Measurements from ENCODE around the gene OR52A1.

The OR52A1 gene

DNA sequence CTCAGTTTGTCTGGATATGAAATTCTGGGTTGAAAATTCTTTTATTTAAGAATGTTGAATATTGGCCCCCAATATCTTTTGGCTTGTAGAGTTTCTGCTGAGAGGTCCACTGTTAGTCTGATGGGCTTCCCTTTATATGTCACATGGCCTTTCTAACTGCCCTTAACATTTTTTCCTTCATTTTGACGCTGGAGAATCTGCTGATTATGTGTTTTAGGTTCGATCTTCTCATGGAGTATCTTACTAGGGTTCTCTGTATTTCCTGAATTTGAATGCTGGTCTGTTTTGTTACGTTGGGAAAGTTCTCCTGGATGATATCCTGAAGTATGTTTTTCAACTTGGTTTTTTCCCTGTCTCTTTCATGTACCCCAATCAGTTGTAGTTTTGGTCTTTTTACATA lies 39.2 kb downstream of the OR52A1 start:
- no peak for DNase-seq
- H3K27me3 ChIP-seq, result no peaks in the 10 kb centered on the region
- H3K27ac ChIP-seq, result no peak overlapping the region
- H3K4me3 ChIP-seq, result no peak overlapping the region
- TF ChIP-seq, protein P1, sequence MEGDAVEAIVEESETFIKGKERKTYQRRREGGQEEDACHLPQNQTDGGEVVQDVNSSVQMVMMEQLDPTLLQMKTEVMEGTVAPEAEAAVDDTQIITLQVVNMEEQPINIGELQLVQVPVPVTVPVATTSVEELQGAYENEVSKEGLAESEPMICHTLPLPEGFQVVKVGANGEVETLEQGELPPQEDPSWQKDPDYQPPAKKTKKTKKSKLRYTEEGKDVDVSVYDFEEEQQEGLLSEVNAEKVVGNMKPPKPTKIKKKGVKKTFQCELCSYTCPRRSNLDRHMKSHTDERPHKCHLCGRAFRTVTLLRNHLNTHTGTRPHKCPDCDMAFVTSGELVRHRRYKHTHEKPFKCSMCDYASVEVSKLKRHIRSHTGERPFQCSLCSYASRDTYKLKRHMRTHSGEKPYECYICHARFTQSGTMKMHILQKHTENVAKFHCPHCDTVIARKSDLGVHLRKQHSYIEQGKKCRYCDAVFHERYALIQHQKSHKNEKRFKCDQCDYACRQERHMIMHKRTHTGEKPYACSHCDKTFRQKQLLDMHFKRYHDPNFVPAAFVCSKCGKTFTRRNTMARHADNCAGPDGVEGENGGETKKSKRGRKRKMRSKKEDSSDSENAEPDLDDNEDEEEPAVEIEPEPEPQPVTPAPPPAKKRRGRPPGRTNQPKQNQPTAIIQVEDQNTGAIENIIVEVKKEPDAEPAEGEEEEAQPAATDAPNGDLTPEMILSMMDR (IDR thresholded peaks at IDR 0.05), result no peak
- intact Hi-C loops (cut with DNase I; ENCODE audit: low total_unique reads), result no loop called here
- H3K4me1 ChIP-seq, result no peaks in the 10 kb centered on the region
- no peaks in the 10 kb centered on the region for H3K36me3 ChIP-seq
- no peaks in the 10 kb centered on the region for H3K9me3 ChIP-seq

DNA sequence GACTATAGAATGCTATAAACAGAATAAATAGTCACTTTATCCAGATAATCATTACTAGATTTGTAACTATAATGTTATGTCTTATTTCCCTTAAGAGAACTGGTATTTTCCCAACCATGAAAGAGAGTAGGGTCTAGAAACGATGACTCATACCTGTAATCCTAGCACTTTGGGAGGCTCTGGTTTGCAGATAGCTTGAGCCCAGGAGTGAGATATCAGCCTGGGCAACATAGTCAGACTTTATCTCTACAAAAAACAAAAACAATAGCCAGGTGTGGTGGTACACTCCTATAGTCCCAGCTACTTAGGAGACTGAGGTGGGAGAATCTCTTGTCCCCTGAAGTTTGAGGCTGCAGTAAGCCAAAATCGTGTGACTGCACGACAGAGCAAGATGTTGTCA lies 47.3 kb downstream of the OR52A1 start:
- H3K4me1 ChIP-seq, result no peaks in the 10 kb centered on the region
- H3K27me3 ChIP-seq, result no peaks in the 10 kb centered on the region
- H3K36me3 ChIP-seq, result no peaks in the 10 kb centered on the region
- no peaks in the 10 kb centered on the region for H3K9me3 ChIP-seq
- TF ChIP-seq, protein P1 (IDR thresholded peaks at IDR 0.05), result no peak
- intact Hi-C loops (cut with DNase I; ENCODE audit: low total_unique reads), result no loop called here
- no peak for DNase-seq
- H3K4me3 ChIP-seq, result no peak overlapping the region
- no peak overlapping the region for H3K27ac ChIP-seq

DNA sequence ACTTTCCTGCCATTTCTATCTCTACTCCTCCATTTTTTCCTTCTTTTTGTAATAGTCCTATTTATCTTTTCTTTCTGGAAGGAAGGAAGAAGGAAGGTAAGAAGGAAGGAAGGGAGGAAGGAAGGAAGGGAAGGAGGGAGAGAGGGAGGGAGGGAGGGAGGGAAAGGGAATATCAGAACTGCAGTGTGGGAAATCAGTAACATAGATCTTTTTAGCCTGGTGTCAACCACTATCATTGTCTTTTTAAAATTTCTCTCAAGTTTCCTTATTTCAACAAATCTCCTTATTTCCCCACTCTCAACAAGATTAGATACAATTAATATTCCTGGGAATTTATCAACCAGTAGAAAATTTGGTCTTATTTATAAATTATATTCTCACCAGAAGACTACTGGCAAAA lies 51.5 kb downstream of the OR52A1 start:
- intact Hi-C loops (cut with DNase I; ENCODE audit: low total_unique reads), result no loop called here
- TF ChIP-seq, protein P1 (IDR thresholded peaks at IDR 0.05), result no peak
- no peaks in the 10 kb centered on the region for H3K36me3 ChIP-seq
- no peak for DNase-seq
- H3K9me3 ChIP-seq, result no peaks in the 10 kb centered on the region
- no peaks in the 10 kb centered on the region for H3K4me1 ChIP-seq
- H3K27me3 ChIP-seq, result no peaks in the 10 kb centered on the region
- no peak overlapping the region for H3K4me3 ChIP-seq
- no peak overlapping the region for H3K27ac ChIP-seq

DNA sequence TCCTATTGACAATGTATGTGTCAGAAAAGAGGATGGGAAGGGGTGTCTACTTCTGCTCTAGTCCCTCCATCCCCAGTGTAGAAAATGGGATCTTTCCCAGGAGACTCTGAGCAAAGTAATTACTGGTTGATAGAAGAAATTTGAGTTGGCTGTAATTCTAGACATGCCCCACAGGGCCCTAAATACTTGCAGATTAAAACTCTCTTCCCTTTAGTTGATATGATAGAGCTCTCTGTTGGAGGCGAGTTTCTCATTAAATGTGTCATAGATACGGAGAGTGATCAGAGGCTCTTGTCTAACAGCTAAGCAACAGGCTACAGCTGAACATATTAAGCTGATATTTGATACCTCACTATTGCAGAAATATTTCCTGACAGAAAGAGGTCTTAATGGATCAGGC lies 52.3 kb downstream of the OR52A1 start:
- H3K9me3 ChIP-seq, result no peaks in the 10 kb centered on the region
- H3K4me1 ChIP-seq, result no peaks in the 10 kb centered on the region
- H3K4me3 ChIP-seq, result no peak overlapping the region
- no peak overlapping the region for H3K27ac ChIP-seq
- intact Hi-C loops (cut with DNase I; ENCODE audit: low total_unique reads), result no loop called here
- DNase-seq, result no peak
- H3K27me3 ChIP-seq, result no peaks in the 10 kb centered on the region
- TF ChIP-seq, protein P1 (IDR thresholded peaks at IDR 0.05), result no peak
- H3K36me3 ChIP-seq, result no peaks in the 10 kb centered on the region

DNA sequence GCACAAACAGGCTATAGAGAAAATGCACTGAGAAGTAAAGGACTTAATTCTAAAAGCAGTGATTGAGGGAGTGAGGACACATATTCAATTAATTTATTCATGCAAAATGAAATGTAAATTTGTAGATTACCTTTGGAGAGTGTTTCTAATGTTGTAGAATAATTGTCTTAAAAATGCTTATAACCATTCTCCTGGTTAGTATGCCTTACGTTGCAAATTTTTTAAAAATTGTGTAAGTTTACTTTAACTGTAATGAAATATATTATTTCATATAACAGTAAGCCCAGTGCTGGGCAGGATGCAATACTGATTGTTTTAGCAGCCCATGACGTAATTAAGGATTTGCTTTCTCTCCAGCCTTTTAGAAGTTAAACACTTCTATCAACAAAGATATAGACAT lies 58.5 kb downstream of the OR52A1 start:
- TF ChIP-seq, protein P1 (IDR thresholded peaks at IDR 0.05), result no peak
- H3K4me1 ChIP-seq, result no peaks in the 10 kb centered on the region
- no peaks in the 10 kb centered on the region for H3K36me3 ChIP-seq
- no peaks in the 10 kb centered on the region for H3K9me3 ChIP-seq
- intact Hi-C loops (cut with DNase I; ENCODE audit: low total_unique reads), result no loop called here
- H3K27ac ChIP-seq, result no peak overlapping the region
- DNase-seq, result no peak
- no peaks in the 10 kb centered on the region for H3K27me3 ChIP-seq
- H3K4me3 ChIP-seq, result no peak overlapping the region
